HCT116 (cell line): ENCODE measurements around the gene COX5B.

ENCODE experiments used
- EZH2 ChIP-seq: fragments of 200-600 bp; sonication (generic); IDR thresholded peaks from 2 replicates; pipeline ENCODE4 v1.6.1; 2017; ENCODE audit warnings: antibody characterized with exemption, mixed run types
- EZH2phosphoT487 ChIP-seq: fragments of 200-600 bp; IDR thresholded peaks from 2 replicates; pipeline ENCODE4 v1.6.1; 2018; ENCODE audit warnings: antibody characterized with exemption, borderline replicate concordance
- POLR2A ChIP-seq: IDR thresholded peaks from 2 replicates; pipeline ENCODE4 v1.7.0; 2011; ENCODE audit warnings: borderline replicate concordance; ENCODE audit not compliant: insufficient read depth, insufficient read length; ENCODE audit errors: extremely low read depth
- TCF7L2 ChIP-seq: IDR thresholded peaks from 2 replicates; pipeline ENCODE4 v1.7.0; 2011; ENCODE audit warnings: borderline replicate concordance, inconsistent platforms; ENCODE audit not compliant: insufficient read depth, insufficient read length; ENCODE audit errors: extremely low read depth
- ZNF274 ChIP-seq: fragments of 200-500 bp; sonication (Bioruptor generic); IDR thresholded peaks from 2 replicates; pipeline ENCODE4 v1.6.1; 2014; ENCODE audit warnings: mild to moderate bottlenecking, low read depth, low read length, inconsistent platforms
- TF ChIP-seq, protein P1 (sequence below), 3 experiments: fragments of 200-600 bp in 1 of 3; sonication (generic) in 1 of 3; IDR thresholded peaks in 2 of 3; conservative IDR thresholded peaks in 1 of 3; 2 replicates each; pipeline ENCODE4 v1.5.1; 2012 to 2017; ENCODE audit warnings: low read depth in 2 of 3, low read length in 2 of 3, antibody characterized with exemption in 1 of 3, borderline replicate concordance in 1 of 3, control low read depth in 1 of 3, mild to moderate bottlenecking in 1 of 3, mixed read lengths in 1 of 3, mixed run types in 1 of 3, moderate library complexity in 1 of 3; ENCODE audit not compliant: insufficient read depth in 1 of 3

DNA sequence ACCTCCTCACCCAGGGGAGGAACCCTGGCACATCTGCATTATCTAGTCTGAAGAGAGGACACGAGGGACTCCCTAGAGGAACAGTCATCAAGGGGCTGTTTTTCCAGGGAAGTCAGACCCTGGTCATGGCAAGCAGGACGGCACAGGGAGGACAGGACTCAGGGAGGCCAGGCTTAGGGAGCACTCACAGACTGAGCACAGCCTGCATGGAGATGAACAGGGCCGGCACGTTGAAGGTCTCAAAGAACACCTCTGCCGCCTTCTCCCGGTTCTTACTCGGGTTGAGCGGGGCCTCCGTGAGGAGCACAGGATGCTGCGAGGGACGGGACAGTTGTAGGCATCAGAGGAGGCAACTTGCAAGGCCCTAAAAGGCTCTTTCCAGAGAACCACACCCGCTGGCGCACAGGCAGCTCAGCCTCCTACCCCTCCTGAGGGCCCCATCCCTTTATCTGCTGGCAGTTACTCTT lies 12.9 kb downstream of the COX5B start:
- TF ChIP-seq ZNF274 (no peak), EZH2phosphoT487 (no peak), POLR2A (no peak), TCF7L2 (no peak), EZH2 (no peak)
- TF ChIP-seq, protein P1, sequence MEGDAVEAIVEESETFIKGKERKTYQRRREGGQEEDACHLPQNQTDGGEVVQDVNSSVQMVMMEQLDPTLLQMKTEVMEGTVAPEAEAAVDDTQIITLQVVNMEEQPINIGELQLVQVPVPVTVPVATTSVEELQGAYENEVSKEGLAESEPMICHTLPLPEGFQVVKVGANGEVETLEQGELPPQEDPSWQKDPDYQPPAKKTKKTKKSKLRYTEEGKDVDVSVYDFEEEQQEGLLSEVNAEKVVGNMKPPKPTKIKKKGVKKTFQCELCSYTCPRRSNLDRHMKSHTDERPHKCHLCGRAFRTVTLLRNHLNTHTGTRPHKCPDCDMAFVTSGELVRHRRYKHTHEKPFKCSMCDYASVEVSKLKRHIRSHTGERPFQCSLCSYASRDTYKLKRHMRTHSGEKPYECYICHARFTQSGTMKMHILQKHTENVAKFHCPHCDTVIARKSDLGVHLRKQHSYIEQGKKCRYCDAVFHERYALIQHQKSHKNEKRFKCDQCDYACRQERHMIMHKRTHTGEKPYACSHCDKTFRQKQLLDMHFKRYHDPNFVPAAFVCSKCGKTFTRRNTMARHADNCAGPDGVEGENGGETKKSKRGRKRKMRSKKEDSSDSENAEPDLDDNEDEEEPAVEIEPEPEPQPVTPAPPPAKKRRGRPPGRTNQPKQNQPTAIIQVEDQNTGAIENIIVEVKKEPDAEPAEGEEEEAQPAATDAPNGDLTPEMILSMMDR (IDR thresholded peaks at IDR 0.05 in 2 of 3, conservative IDR thresholded peaks at IDR 0.05 in 1 of 3; ENCODE audit: borderline replicate concordance in 1 of 3, insufficient read depth in 1 of 3, low read depth in 2 of 3, low read length in 2 of 3) = no peak
